PC-9 (cell line): ENCODE results near the gene ZNF593OS. TPM values are rescaled to one million over a fixed set of nuclear protein-coding genes. Genes with fewer than 3 reads are reported as not detected.
A peak's percentile ranks its signal among the peaks of the same experiment; 100 is the strongest.

ENCODE experiments used
- BruUV-seq: library from RNA; stranded (reverse); fragments of 400-500 nt; replicated peaks from 2 replicates; lab custom pipeline; 2021; lab: Mats Ljungman, UMichigan
- CTCF ChIA-PET: fragments of 300-600 bp; sonication (Branson Sonifier 250); formaldehyde crosslinking; loops from one replicate; lab custom pipeline; 2022; ENCODE audit warnings: antibody characterized with exemption; lab: Charles Lee
- POLR2A ChIA-PET: fragments of 300-600 bp; sonication (Branson Sonifier 250); formaldehyde crosslinking; loops from one replicate; lab custom pipeline; 2022; ENCODE audit warnings: antibody characterized with exemption; ENCODE audit not compliant: unreplicated experiment; lab: Charles Lee
- DNase-seq, 2 experiments: peaks; one replicate each; pipeline versions ENCODE4 v3.0.0 to v3.0.0-alpha.2; 2015 to 2022; ENCODE audit warnings: mixed read lengths in 1 of 2
- H2AFZ ChIP-seq: fragments of 200-600 bp; sonication (generic); 2 replicates; pipeline ENCODE4 v1.8.1; 2017; ENCODE audit warnings: antibody characterized with exemption
- H3F3A ChIP-seq: fragments of 200-600 bp; sonication (generic); 2 replicates; pipeline ENCODE4 v1.8.1; 2017; ENCODE audit warnings: antibody characterized with exemption, mild to moderate bottlenecking, low read depth; ENCODE audit not compliant: insufficient read depth
- H3K27ac ChIP-seq: fragments of 200-600 bp; sonication (generic); 2 replicates; pipeline ENCODE4 v1.6.1; 2016; ENCODE audit warnings: mixed run types
- H3K27me3 ChIP-seq: fragments of 200-600 bp; sonication (generic); 2 replicates; pipeline ENCODE4 v1.6.1; 2016; ENCODE audit warnings: low read depth, mixed run types; ENCODE audit not compliant: insufficient read depth
- H3K36me3 ChIP-seq: fragments of 200-600 bp; sonication (generic); 2 replicates; pipeline ENCODE4 v1.6.1; 2016; ENCODE audit warnings: low read depth, mixed run types
- H3K4me1 ChIP-seq: fragments of 200-600 bp; sonication (generic); replicated peaks from 2 replicates; pipeline ENCODE4 v1.6.1; 2016; ENCODE audit warnings: mixed run types; ENCODE audit not compliant: insufficient read depth
- H3K4me2 ChIP-seq: fragments of 200-600 bp; sonication (generic); 2 replicates; pipeline ENCODE4 v1.6.1; 2017; ENCODE audit warnings: mixed run types
- H3K4me3 ChIP-seq: fragments of 200-600 bp; sonication (generic); 2 replicates; pipeline ENCODE4 v1.6.1; 2016; ENCODE audit warnings: mixed run types
- H3K79me2 ChIP-seq: fragments of 200-600 bp; sonication (generic); 2 replicates; pipeline ENCODE4 v1.6.1; 2017; ENCODE audit warnings: low read depth, mixed run types
- H3K9me2 ChIP-seq: fragments of 200-600 bp; sonication (generic); 2 replicates; pipeline ENCODE4 v1.8.1; 2017; ENCODE audit warnings: mild to moderate bottlenecking; ENCODE audit not compliant: insufficient read depth
- H3K9me3 ChIP-seq: fragments of 200-600 bp; sonication (generic); 2 replicates; pipeline ENCODE4 v1.8.1; 2016; ENCODE audit warnings: low read depth; ENCODE audit not compliant: insufficient read depth
- H4K20me1 ChIP-seq: fragments of 200-600 bp; sonication (generic); 2 replicates; pipeline ENCODE4 v1.8.1; 2017; ENCODE audit not compliant: insufficient read depth
- CTCF ChIP-seq: fragments of 200-600 bp; sonication (generic); conservative IDR thresholded peaks from 2 replicates; pipeline ENCODE4 v1.6.1; 2017; ENCODE audit warnings: mixed run types, antibody characterized with exemption, mild to moderate bottlenecking, moderate library complexity
- EZH2 ChIP-seq: fragments of 200-600 bp; sonication (generic); IDR thresholded peaks from 2 replicates; pipeline ENCODE4 v1.8.0; 2017; ENCODE audit warnings: antibody characterized with exemption, low read depth
- intact Hi-C: fragments of 100-400 bp; cut with micrococcal nuclease; formaldehyde crosslinking; loops from one replicate; pipeline ENCODE4 v1.10.0; 2022; ENCODE audit not compliant: unreplicated experiment
- total RNA-seq: library from RNA; stranded (reverse); gene quantifications from 2 replicates; pipeline ENCODE4 v1.2.3, GENCODE V29; 2021

The ZNF593OS gene
- total RNA-seq, 1 experiment from 2014 or later = not detected

GRCh38 chr1:26160527-26161414 is 10.9 kb downstream of the ZNF593OS start:
- no peaks in the 10 kb centered on the region for H3K9me3 ChIP-seq
- no peaks in the 10 kb centered on the region for H4K20me1 ChIP-seq
- no peak for DNase-seq
- H3K27ac ChIP-seq = no peak overlapping the region
- TF ChIP-seq EZH2 (no peak), CTCF (no peak)
- H3K27me3 ChIP-seq = peaks cover 18% of the 10 kb centered on the region
- BruUV-seq = no TSS peak
- H3F3A ChIP-seq = no peaks in the 10 kb centered on the region; the same call in 1 of the 2 replicates
- CTCF ChIA-PET = no interaction called here
- POLR2A ChIA-PET = interaction anchor here (0.7 kb wide), 1 partner anchor 144 kb away, joined by 7 read pairs; no protein-coding TSS in a partner anchor
- H3K4me3 ChIP-seq = no peak overlapping the region
- H3K4me2 ChIP-seq = peak overlapping the region; percentile 90; the same call in 1 of the 2 replicates
- H2AFZ ChIP-seq = no peak overlapping the region
- peaks cover 3% of the 10 kb centered on the region; the same call in 1 of the 2 replicates for H3K4me1 ChIP-seq
- no peaks in the 10 kb centered on the region for H3K36me3 ChIP-seq
- intact Hi-C loops = loop anchor here (5.0 to 10.0 kb wide), 3 partner anchors 53 to 266 kb away; no protein-coding TSS in a partner anchor
- H3K79me2 ChIP-seq = no peaks in the 10 kb centered on the region
- no peaks in the 10 kb centered on the region for H3K9me2 ChIP-seq

GRCh38 chr1:26159743-26160039 is 11.9 kb downstream of the ZNF593OS start:
- no peak for TF ChIP-seq CTCF
- no peak for TF ChIP-seq EZH2
- CTCF ChIA-PET = no interaction called here
- POLR2A ChIA-PET = no interaction called here
- Histone ChIP-seq H3K4me3 (no peak overlapping the region), H3K4me1 (peaks cover 3% of the 10 kb centered on the region; the same call in 1 of the 2 replicates), H4K20me1 (no peaks in the 10 kb centered on the region), H3K4me2 (no peak overlapping the region), H3K9me2 (no peaks in the 10 kb centered on the region), H3K27me3 (peaks cover 18% of the 10 kb centered on the region), H3F3A (no peaks in the 10 kb centered on the region; the same call in 1 of the 2 replicates), H3K9me3 (no peaks in the 10 kb centered on the region), H2AFZ (no peak overlapping the region), H3K36me3 (no peaks in the 10 kb centered on the region), H3K79me2 (no peaks in the 10 kb centered on the region), H3K27ac (no peak overlapping the region)
- intact Hi-C loops = loop anchor here (5.0 to 10.0 kb wide), 3 partner anchors 52 to 265 kb away; no protein-coding TSS in a partner anchor
- no TSS peak for BruUV-seq
- DNase-seq = no peak

- CTCF ChIA-PET = no interaction called here
- H3K4me1 ChIP-seq = peaks cover 3% of the 10 kb centered on the region; the same call in 1 of the 2 replicates
- H3K4me2 ChIP-seq = no peak within 1 kb of the TSS
- no TSS peak for BruUV-seq
- H3K9me2 ChIP-seq = no peaks in the 10 kb centered on the region
- POLR2A ChIA-PET = no interaction called here
- TF ChIP-seq CTCF (no peak), EZH2 (no peak)
- no peak within 1 kb of the TSS for H2AFZ ChIP-seq
- H3F3A ChIP-seq = no peaks in the 10 kb centered on the region; the same call in 1 of the 2 replicates
- no peak within 1 kb of the TSS for H3K27ac ChIP-seq
- no peak within 1 kb of the TSS for H3K4me3 ChIP-seq
- intact Hi-C loops = no loop called here
- H3K36me3 ChIP-seq = no peaks in the 10 kb centered on the region
- peaks cover 18% of the 10 kb centered on the region for H3K27me3 ChIP-seq
- H3K79me2 ChIP-seq = no peaks in the 10 kb centered on the region
- no peaks in the 10 kb centered on the region for H3K9me3 ChIP-seq
- no peak for DNase-seq
- H4K20me1 ChIP-seq = no peaks in the 10 kb centered on the region
These were observed 12.5 kb downstream of the ZNF593OS start, which contains the start of gene FAM110D for GRCh38 chr1:26158908-26159742. Gene FAM110D, plus strand, starts transcription at chr1:26159079. Its CDS starts 2,213 bp downstream, at chr1:26161292.
